PC-9 (cell line): ENCODE measurements around the gene IL11. TPM values are rescaled to one million over a fixed set of nuclear protein-coding genes. Genes with fewer than 3 reads are reported as not detected.

Experiments used
- BruUV-seq: library from RNA; stranded (reverse); fragments of 400-500 nt; replicated peaks from 2 replicates; lab custom pipeline; 2021; lab: Mats Ljungman, UMichigan
- CTCF ChIA-PET: fragments of 300-600 bp; sonication (Branson Sonifier 250); formaldehyde crosslinking; loops from one replicate; lab custom pipeline; 2022; ENCODE audit warnings: antibody characterized with exemption; lab: Charles Lee
- POLR2A ChIA-PET: fragments of 300-600 bp; sonication (Branson Sonifier 250); formaldehyde crosslinking; loops from one replicate; lab custom pipeline; 2022; ENCODE audit warnings: antibody characterized with exemption; ENCODE audit not compliant: unreplicated experiment; lab: Charles Lee
- DNase-seq, 2 experiments: peaks; one replicate each; pipeline versions ENCODE4 v3.0.0 to v3.0.0-alpha.2; 2015 to 2022; ENCODE audit warnings: mixed read lengths in 1 of 2
- H2AFZ ChIP-seq: fragments of 200-600 bp; sonication (generic); 2 replicates; pipeline ENCODE4 v1.8.1; 2017; ENCODE audit warnings: antibody characterized with exemption
- H3F3A ChIP-seq: fragments of 200-600 bp; sonication (generic); 2 replicates; pipeline ENCODE4 v1.8.1; 2017; ENCODE audit warnings: antibody characterized with exemption, mild to moderate bottlenecking, low read depth; ENCODE audit not compliant: insufficient read depth
- H3K27ac ChIP-seq: fragments of 200-600 bp; sonication (generic); 2 replicates; pipeline ENCODE4 v1.6.1; 2016; ENCODE audit warnings: mixed run types
- H3K27me3 ChIP-seq: fragments of 200-600 bp; sonication (generic); 2 replicates; pipeline ENCODE4 v1.6.1; 2016; ENCODE audit warnings: low read depth, mixed run types; ENCODE audit not compliant: insufficient read depth
- H3K36me3 ChIP-seq: fragments of 200-600 bp; sonication (generic); 2 replicates; pipeline ENCODE4 v1.6.1; 2016; ENCODE audit warnings: low read depth, mixed run types
- H3K4me1 ChIP-seq: fragments of 200-600 bp; sonication (generic); replicated peaks from 2 replicates; pipeline ENCODE4 v1.6.1; 2016; ENCODE audit warnings: mixed run types; ENCODE audit not compliant: insufficient read depth
- H3K4me2 ChIP-seq: fragments of 200-600 bp; sonication (generic); 2 replicates; pipeline ENCODE4 v1.6.1; 2017; ENCODE audit warnings: mixed run types
- H3K4me3 ChIP-seq: fragments of 200-600 bp; sonication (generic); 2 replicates; pipeline ENCODE4 v1.6.1; 2016; ENCODE audit warnings: mixed run types
- H3K79me2 ChIP-seq: fragments of 200-600 bp; sonication (generic); 2 replicates; pipeline ENCODE4 v1.6.1; 2017; ENCODE audit warnings: low read depth, mixed run types
- H3K9me2 ChIP-seq: fragments of 200-600 bp; sonication (generic); 2 replicates; pipeline ENCODE4 v1.8.1; 2017; ENCODE audit warnings: mild to moderate bottlenecking; ENCODE audit not compliant: insufficient read depth
- H3K9me3 ChIP-seq: fragments of 200-600 bp; sonication (generic); 2 replicates; pipeline ENCODE4 v1.8.1; 2016; ENCODE audit warnings: low read depth; ENCODE audit not compliant: insufficient read depth
- H4K20me1 ChIP-seq: fragments of 200-600 bp; sonication (generic); 2 replicates; pipeline ENCODE4 v1.8.1; 2017; ENCODE audit not compliant: insufficient read depth
- CTCF ChIP-seq: fragments of 200-600 bp; sonication (generic); conservative IDR thresholded peaks from 2 replicates; pipeline ENCODE4 v1.6.1; 2017; ENCODE audit warnings: mixed run types, antibody characterized with exemption, mild to moderate bottlenecking, moderate library complexity
- EZH2 ChIP-seq: fragments of 200-600 bp; sonication (generic); IDR thresholded peaks from 2 replicates; pipeline ENCODE4 v1.8.0; 2017; ENCODE audit warnings: antibody characterized with exemption, low read depth
- intact Hi-C: fragments of 100-400 bp; cut with micrococcal nuclease; formaldehyde crosslinking; loops from one replicate; pipeline ENCODE4 v1.10.0; 2022; ENCODE audit not compliant: unreplicated experiment
- total RNA-seq: library from RNA; stranded (reverse); gene quantifications from 2 replicates; pipeline ENCODE4 v1.2.3, GENCODE V29; 2021

Gene IL11
- total RNA-seq, 1 experiment from 2014 or later = 4.1 TPM

GRCh38 chr19:55341171-55341588 is 29.1 kb downstream of the IL11 start:
- ChIA-PET POLR2A (interaction anchor here (0.5 to 0.7 kb wide), 3 partner anchors 44 to 224 kb away, joined by 3 to 16 read pairs (median 5); partner anchors contain the start of gene PPP1R12C), CTCF (interaction anchor here (0.6 to 1.4 kb wide), 2 partner anchors 43 to 401 kb away, joined by 3 read pairs; partner anchors contain the start of gene TMEM238)
- H3K4me2 ChIP-seq = peak overlapping the region; percentile 99
- peaks cover 22% of the 10 kb centered on the region; the same call in 1 of the 2 replicates for H3F3A ChIP-seq
- H3K36me3 ChIP-seq = 0 out of 2 replicates have a peak, but pooled peaks cover 5% of the 10 kb centered on the region
- TF ChIP-seq CTCF = no peak
- no peak for TF ChIP-seq EZH2
- BruUV-seq = no TSS peak
- DNase-seq = peak; percentile 57 to 90
- no peaks in the 10 kb centered on the region for H3K27me3 ChIP-seq
- H2AFZ ChIP-seq = no peak overlapping the region
- H3K4me1 ChIP-seq = peaks cover 24% of the 10 kb centered on the region
- H3K27ac ChIP-seq = no peak overlapping the region
- no peaks in the 10 kb centered on the region for H3K9me3 ChIP-seq
- no peaks in the 10 kb centered on the region for H3K9me2 ChIP-seq
- peaks cover 19% of the 10 kb centered on the region for H4K20me1 ChIP-seq
- intact Hi-C loops = no loop called here
- H3K4me3 ChIP-seq = peak overlapping the region; percentile 86
- peaks cover 22% of the 10 kb centered on the region for H3K79me2 ChIP-seq

- H3K4me3 ChIP-seq = peak overlapping the region; percentile 86
- intact Hi-C loops = no loop called here
- peaks cover 21% of the 10 kb centered on the region for H3K4me1 ChIP-seq
- CTCF ChIA-PET = interaction anchor here (0.6 to 1.4 kb wide), 2 partner anchors 44 to 401 kb away, joined by 3 read pairs; partner anchors contain the start of gene TMEM238
- no TSS peak for BruUV-seq
- H2AFZ ChIP-seq = no peak overlapping the region
- peaks cover 22% of the 10 kb centered on the region for H3K79me2 ChIP-seq
- H4K20me1 ChIP-seq = peaks cover 19% of the 10 kb centered on the region
- H3K36me3 ChIP-seq = 0 out of 2 replicates have a peak, but pooled peaks cover 5% of the 10 kb centered on the region
- peak overlapping the region; percentile 99 for H3K4me2 ChIP-seq
- peak overlapping the region; percentile 55 for H3K27ac ChIP-seq
- peak in 1 of 2 experiments; percentile 21 for DNase-seq
- no peaks in the 10 kb centered on the region for H3K9me2 ChIP-seq
- TF ChIP-seq CTCF = no peak; the same call in 1 of the 2 replicates
- no peak for TF ChIP-seq EZH2
- H3K9me3 ChIP-seq = no peaks in the 10 kb centered on the region
- peaks cover 22% of the 10 kb centered on the region; the same call in 1 of the 2 replicates for H3F3A ChIP-seq
- no peaks in the 10 kb centered on the region for H3K27me3 ChIP-seq
- POLR2A ChIA-PET = interaction anchor here (0.7 kb wide), 2 partner anchors 44 to 223 kb away, joined by 5 to 16 read pairs; partner anchors contain the start of gene PPP1R12C
Observed at GRCh38 chr19:55340784-55341147, 29.5 kb downstream of the IL11 start.

- Histone ChIP-seq H3K9me3 (no peaks in the 10 kb centered on the region), H3K27ac (peak overlapping the region; percentile 55), H3K27me3 (no peaks in the 10 kb centered on the region), H3K4me3 (peak overlapping the region; percentile 86), H3K4me1 (peaks cover 14% of the 10 kb centered on the region), H3K9me2 (no peaks in the 10 kb centered on the region), H2AFZ (no peak overlapping the region), H4K20me1 (peaks cover 15% of the 10 kb centered on the region), H3K36me3 (0 out of 2 replicates have a peak, but pooled peaks cover 5% of the 10 kb centered on the region), H3F3A (peaks cover 19% of the 10 kb centered on the region; the same call in 1 of the 2 replicates), H3K4me2 (peak overlapping the region; percentile 99), H3K79me2 (peaks cover 22% of the 10 kb centered on the region)
- intact Hi-C loops = loop anchor here (1.0 to 2.0 kb wide), 8 partner anchors 12 to 877 kb away; partner anchors contain the start of genes DNAAF3, LENG9, PPP1R12C and RPL28
- ChIA-PET POLR2A (interaction anchor here (0.5 to 1.8 kb wide), 12 partner anchors 12 to 212 kb away, joined by 3 to 58 read pairs (median 10); partner anchors contain the start of genes HSPBP1, TMEM238 and UBE2S), CTCF (interaction anchor here (0.7 to 2.4 kb wide), 6 partner anchors 12 to 78 kb away, joined by 3 to 12 read pairs (median 4); partner anchors contain the start of genes HSPBP1 and TMEM238)
- TF ChIP-seq CTCF (no peak), EZH2 (no peak)
- DNase-seq = peak in 1 of 2 experiments; percentile 36
- TSS peak; percentile 62 for BruUV-seq
Observed at GRCh38 chr19:55339889-55340783, 30.1 kb downstream of the IL11 start.
